Thoracic aorta (tissue), 2 donors: ENCODE measurements around the gene UMODL1. TPM values are rescaled to one million over a fixed set of nuclear protein-coding genes. Genes with fewer than 3 reads are reported as not detected.

Source experiments
- ATAC-seq: fragments of 150-250 bp; one replicate; pipeline ENCODE4 v1.8.0; 2017; ENCODE audit warnings: low read depth; ENCODE audit not compliant: insufficient number of reproducible peaks, low FRiP score
- DNase-seq: peaks from one replicate; pipeline ENCODE4 v3.0.0-alpha.2; 2020; ENCODE audit warnings: low spot score
- H3K27ac ChIP-seq, 2 donors: fragments of 200-600 bp; sonication (generic); 1 replicate in 1 of 2; 2 replicates in 1 of 2; pipeline ENCODE4 v1.5.1; 2016; ENCODE audit warnings: mild to moderate bottlenecking in 2 of 2, moderate library complexity in 2 of 2
- H3K27me3 ChIP-seq: fragments of 200-600 bp; sonication (generic); replicated peaks from 2 replicates; pipeline ENCODE4 v1.6.0; 2016; ENCODE audit warnings: mild to moderate bottlenecking; ENCODE audit not compliant: insufficient read depth
- H3K36me3 ChIP-seq: fragments of 200-600 bp; sonication (generic); one replicate; pipeline ENCODE4 v1.5.1; 2016
- H3K4me1 ChIP-seq, 2 donors: fragments of 200-600 bp; sonication (generic); 1 replicate in 1 of 2; 2 replicates in 1 of 2; pipeline versions ENCODE4 v1.5.1 to v1.6.0; 2016; ENCODE audit warnings: low read depth in 2 of 2, mild to moderate bottlenecking in 1 of 2; ENCODE audit not compliant: control insufficient read depth in 1 of 2
- H3K4me3 ChIP-seq: fragments of 200-600 bp; sonication (generic); 2 replicates; pipeline ENCODE4 v1.5.1; 2016; ENCODE audit warnings: mild to moderate bottlenecking
- H3K9me3 ChIP-seq: fragments of 200-600 bp; sonication (generic); 2 replicates; pipeline ENCODE4 v1.5.1; 2016
- CTCF ChIP-seq: fragments of 200-600 bp; sonication (generic); IDR thresholded peaks from one replicate; pipeline ENCODE4 v1.5.1; 2019; ENCODE audit warnings: antibody characterized with exemption
- total RNA-seq, 2 donors: library from RNA; depleted of rRNA; stranded (reverse); fragments of >200 nt; gene quantifications; one replicate each; pipeline versions ENCODE4 v1.1.0 to v1.2.3, GENCODE V29; 2016

UMODL1 gene
- total RNA-seq, 2 donors from 2014 or later, result 0.14 TPM; not detected in 1

- DNase-seq (no peak), ATAC-seq (no peak)
- Histone ChIP-seq H3K36me3 (no peaks in the 10 kb centered on the region), H3K4me3 (no peak overlapping the region), H3K27me3 (no peaks in the 10 kb centered on the region), H3K4me1 (no peaks in the 10 kb centered on the region), H3K27ac (no peak overlapping the region), H3K9me3 (no peaks in the 10 kb centered on the region)
- no peak for TF ChIP-seq CTCF
Observed at GRCh38 chr21:42137191-42137904, 66.2 kb downstream of the UMODL1 start.

GRCh38 chr21:42140196-42140934, 69.2 kb downstream of the UMODL1 start:
- no peaks in the 10 kb centered on the region for H3K36me3 ChIP-seq
- no peaks in the 10 kb centered on the region for H3K9me3 ChIP-seq
- no peak overlapping the region for H3K27ac ChIP-seq
- ATAC-seq (no peak), DNase-seq (no peak)
- TF ChIP-seq CTCF, result no peak
- no peaks in the 10 kb centered on the region for H3K4me1 ChIP-seq
- no peak overlapping the region for H3K4me3 ChIP-seq
- H3K27me3 ChIP-seq, result no peaks in the 10 kb centered on the region

- Histone ChIP-seq H3K4me1 (no peaks in the 10 kb centered on the region), H3K36me3 (no peaks in the 10 kb centered on the region), H3K27me3 (no peaks in the 10 kb centered on the region), H3K27ac (no peak overlapping the region), H3K4me3 (no peak overlapping the region), H3K9me3 (no peaks in the 10 kb centered on the region)
- no peak for DNase-seq
- no peak for ATAC-seq
- TF ChIP-seq CTCF, result no peak
Observed at GRCh38 chr21:42141643-42142042, 70.5 kb downstream of the UMODL1 start.

- no peak for DNase-seq
- Histone ChIP-seq H3K9me3 (no peaks in the 10 kb centered on the region), H3K27me3 (no peaks in the 10 kb centered on the region), H3K27ac (no peak overlapping the region), H3K36me3 (no peaks in the 10 kb centered on the region), H3K4me3 (no peak overlapping the region), H3K4me1 (no peaks in the 10 kb centered on the region)
- ATAC-seq, result no peak
- no peak for TF ChIP-seq CTCF
Observed at GRCh38 chr21:42142141-42142540, 71.0 kb downstream of the UMODL1 start.

- DNase-seq, result no peak
- H3K4me1 ChIP-seq, result no peaks in the 10 kb centered on the region
- H3K9me3 ChIP-seq, result no peaks in the 10 kb centered on the region
- no peak for ATAC-seq
- H3K4me3 ChIP-seq, result no peak overlapping the region
- no peak overlapping the region for H3K27ac ChIP-seq
- H3K36me3 ChIP-seq, result no peaks in the 10 kb centered on the region
- no peaks in the 10 kb centered on the region for H3K27me3 ChIP-seq
- no peak for TF ChIP-seq CTCF
Observed at GRCh38 chr21:42142627-42143026, 71.5 kb downstream of the UMODL1 start.
